Retinal pigment epithelial cell (primary cell): ENCODE data around the gene COX19.

ENCODE experiments used
- DNase-seq: peaks from one replicate; pipeline ENCODE4 v3.0.0-alpha.2; 2010; ENCODE audit warnings: low read depth
- H3K4me3 ChIP-seq: 2 replicates; pipeline ENCODE4 v1.5.1; 2011; ENCODE audit warnings: mild to moderate bottlenecking, low read length, control low read depth, moderate library complexity
- TF ChIP-seq, protein P1 (sequence below): conservative IDR thresholded peaks from 2 replicates; pipeline ENCODE4 v1.5.1; 2011; ENCODE audit warnings: low read depth, low read length, control low read depth, inconsistent platforms

Gene COX19, protein sequence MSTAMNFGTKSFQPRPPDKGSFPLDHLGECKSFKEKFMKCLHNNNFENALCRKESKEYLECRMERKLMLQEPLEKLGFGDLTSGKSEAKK

DNA sequence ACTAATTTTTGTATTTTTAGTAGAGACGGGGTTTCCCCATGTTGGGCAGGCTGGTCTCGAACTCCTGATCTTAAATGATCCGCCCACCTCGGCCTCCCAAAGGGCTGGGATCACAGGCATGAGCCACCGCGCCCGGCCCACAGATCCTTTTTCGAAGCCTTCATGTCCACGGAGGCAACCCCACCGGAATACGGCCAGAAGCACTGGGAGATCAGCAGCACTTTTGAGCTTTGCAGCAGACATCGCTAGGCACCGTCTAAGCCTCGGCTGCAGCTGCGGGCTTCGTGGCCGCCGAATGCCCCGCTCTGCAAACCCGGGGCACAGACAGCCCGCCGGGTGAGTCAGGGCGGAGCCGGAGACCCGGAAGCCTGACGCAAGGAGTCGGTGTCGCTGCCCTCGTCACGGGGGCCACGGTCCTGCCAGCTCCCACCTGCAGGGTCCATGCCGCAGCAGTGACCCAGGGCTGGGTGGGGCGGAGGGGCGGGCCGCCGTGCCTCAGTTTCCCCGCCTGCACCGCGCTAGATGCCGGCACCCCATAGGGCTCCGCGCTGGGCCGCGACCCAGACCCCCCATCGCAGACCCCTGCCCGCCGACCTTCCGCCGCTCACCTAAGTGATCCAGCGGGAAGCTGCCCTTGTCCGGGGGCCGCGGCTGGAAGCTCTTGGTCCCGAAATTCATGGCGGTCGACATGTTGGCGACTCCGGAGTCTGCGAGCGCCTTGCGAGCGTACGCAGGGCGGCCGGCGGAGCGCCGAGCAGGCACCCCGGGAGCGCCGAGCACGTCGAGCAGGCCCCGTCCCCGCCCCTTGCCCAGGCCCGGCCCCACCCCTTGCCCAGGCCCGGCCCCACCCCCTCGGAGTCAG, at the start of gene COX19:
Gene COX19 (minus strand): TSS at position 730 of the 862 bp plus-strand sequence. CDS start 40 bp downstream, at position 690.
- peak; percentile 63 for DNase-seq
- TF ChIP-seq, protein P1, sequence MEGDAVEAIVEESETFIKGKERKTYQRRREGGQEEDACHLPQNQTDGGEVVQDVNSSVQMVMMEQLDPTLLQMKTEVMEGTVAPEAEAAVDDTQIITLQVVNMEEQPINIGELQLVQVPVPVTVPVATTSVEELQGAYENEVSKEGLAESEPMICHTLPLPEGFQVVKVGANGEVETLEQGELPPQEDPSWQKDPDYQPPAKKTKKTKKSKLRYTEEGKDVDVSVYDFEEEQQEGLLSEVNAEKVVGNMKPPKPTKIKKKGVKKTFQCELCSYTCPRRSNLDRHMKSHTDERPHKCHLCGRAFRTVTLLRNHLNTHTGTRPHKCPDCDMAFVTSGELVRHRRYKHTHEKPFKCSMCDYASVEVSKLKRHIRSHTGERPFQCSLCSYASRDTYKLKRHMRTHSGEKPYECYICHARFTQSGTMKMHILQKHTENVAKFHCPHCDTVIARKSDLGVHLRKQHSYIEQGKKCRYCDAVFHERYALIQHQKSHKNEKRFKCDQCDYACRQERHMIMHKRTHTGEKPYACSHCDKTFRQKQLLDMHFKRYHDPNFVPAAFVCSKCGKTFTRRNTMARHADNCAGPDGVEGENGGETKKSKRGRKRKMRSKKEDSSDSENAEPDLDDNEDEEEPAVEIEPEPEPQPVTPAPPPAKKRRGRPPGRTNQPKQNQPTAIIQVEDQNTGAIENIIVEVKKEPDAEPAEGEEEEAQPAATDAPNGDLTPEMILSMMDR = no peak
- peak within 1 kb of the TSS; percentile 85 for H3K4me3 ChIP-seq

DNA sequence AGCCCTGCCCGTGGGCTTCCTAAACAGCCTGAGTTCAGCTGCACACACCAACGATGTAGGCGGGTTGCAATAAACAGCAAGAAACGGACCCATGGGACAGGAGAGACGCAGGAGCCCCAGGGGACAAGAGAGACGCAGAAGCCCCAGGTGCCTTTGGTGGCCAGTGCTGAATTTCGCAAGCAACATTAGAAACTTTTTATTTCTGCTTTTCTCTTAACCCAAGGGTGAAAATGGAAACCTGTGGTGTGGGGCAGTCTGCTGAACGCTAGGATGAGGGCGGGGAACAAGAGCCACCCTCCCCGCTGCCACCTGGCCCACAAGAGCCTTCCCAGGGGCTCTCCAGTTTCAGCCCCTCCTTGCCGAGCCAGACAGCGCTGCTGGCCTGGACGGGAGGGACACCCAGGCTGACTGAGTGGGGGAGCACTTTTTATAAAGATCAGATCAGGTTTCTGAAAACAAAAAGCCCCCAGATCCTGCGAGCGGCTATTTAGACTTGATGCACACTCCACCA, 49.0 kb upstream of the COX19 start:
- no peak overlapping the region for H3K4me3 ChIP-seq
- DNase-seq = no peak
- TF ChIP-seq, protein P1 = no peak

DNA sequence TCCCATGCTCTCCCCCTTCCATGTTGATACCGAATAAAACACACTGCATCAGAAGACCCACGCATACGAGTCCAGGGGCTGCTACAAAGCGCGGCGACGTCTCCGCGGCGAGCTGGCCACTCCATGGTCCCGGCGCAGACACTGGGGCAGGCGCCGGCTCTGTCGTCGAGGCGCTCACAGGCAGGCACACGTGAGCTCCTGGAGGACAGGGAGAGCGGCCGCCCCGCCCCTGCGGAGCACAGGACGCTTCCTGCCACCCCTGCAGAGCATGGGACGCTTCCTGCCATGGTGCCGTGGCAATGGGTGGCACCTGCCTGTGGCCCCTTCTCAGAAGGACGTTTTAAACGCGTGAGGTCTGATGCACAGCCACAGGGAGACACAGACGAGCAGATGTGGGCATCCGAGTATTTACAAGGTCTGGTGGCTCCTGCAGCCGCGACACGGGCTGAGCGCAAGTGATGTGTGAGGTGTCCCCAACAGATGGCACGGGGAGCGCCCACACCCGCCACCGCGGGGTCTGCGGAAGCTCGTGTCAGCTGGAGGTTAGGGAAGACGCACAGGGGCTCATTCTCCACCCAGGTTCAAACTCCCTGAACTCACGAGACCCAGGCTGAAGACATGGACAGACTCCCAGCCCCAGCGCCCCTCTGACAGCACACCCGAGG, 47.6 kb upstream of the COX19 start:
- DNase-seq = no peak
- TF ChIP-seq, protein P1 = no peak
- no peak overlapping the region for H3K4me3 ChIP-seq

DNA sequence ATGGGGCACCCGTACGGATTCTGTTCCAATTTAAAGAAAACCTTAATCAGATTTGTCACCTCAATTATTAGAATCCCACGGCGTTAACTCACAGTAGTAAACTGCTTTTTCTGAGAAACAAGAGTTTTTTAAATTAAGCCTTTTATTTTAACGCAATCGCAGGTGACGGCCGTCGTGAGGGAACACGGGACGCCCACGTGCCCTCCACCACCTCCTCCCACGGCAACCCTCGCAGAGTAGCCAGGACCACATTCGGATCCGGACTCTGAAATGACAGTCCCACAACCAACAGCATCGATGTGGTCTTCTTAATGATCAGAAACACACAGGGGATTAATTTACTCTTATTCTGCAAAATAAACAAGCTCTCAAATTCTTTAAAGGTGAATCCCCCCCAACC, 47.0 kb upstream of the COX19 start:
- no peak for DNase-seq
- TF ChIP-seq, protein P1 = no peak
- H3K4me3 ChIP-seq = no peak overlapping the region

DNA sequence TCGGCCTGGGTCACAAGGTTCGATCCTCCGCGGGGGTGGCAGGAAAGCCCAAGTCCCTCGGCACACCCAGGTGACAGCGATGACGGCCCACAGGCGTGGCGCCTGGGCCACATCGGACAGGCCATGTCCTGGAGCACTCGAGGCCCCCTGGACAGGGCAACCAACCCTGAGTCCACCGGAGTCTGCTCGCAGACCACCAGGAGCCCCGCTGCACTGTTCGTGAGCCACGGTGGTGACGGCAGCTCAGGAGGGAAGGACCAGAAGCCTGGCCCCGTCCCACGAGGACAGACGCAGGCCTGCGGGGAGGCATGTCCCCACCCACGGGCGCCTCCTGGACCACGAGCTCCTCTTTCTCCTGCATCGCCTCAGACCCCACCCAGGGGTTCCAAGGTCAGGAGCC, 46.6 kb upstream of the COX19 start:
- DNase-seq = no peak
- TF ChIP-seq, protein P1 = no peak
- no peak overlapping the region for H3K4me3 ChIP-seq

DNA sequence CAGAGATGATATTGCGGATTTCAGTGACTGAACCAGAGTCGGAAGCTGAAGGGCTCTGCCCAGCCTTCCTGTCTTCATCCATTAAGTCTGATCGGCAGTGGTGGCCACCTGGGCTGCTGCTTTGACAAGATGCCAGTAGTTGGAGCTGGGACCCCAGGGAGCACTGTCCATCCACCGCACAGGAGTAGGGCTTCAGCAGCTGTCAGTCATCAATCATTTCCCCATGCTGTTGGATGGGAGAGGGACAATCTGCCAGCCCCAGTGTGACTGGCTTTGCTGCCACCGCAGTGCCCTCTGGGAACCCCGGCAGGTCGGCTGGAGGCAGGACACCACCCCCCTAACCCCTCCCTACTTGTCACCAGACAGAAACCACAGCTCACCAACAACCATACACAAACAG, 46.0 kb upstream of the COX19 start:
- TF ChIP-seq, protein P1 = no peak
- no peak for DNase-seq
- H3K4me3 ChIP-seq = no peak overlapping the region

DNA sequence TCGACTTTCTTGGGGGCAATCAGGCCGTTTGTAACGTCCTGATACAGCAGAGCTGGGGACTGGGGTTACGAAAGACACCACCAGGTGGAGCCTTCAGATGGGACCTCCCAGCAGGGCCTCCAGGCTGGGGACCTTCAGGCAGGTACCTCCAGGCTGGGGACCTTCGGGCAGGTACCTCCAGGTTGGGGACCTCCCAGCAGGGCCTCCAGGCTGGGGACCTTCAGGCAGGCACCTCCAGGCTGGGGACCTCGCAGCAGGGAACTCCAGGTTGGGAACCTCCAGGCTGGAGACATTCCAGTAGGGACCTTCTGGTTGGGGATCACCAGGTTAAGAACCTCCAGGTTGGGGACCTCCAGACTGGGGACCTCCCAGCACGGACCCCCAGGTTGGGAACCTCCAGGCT, 45.5 kb upstream of the COX19 start:
- no peak for DNase-seq
- H3K4me3 ChIP-seq = no peak overlapping the region
- TF ChIP-seq, protein P1 = peak; percentile 32
